ENCODE data around the gene SRCIN1. TPM values are rescaled to one million over a fixed set of nuclear protein-coding genes. Genes with fewer than 3 reads are reported as not detected.

The SRCIN1 gene
- total RNA-seq, 1 experiment from 2014 or later = 2.6 TPM

DNA sequence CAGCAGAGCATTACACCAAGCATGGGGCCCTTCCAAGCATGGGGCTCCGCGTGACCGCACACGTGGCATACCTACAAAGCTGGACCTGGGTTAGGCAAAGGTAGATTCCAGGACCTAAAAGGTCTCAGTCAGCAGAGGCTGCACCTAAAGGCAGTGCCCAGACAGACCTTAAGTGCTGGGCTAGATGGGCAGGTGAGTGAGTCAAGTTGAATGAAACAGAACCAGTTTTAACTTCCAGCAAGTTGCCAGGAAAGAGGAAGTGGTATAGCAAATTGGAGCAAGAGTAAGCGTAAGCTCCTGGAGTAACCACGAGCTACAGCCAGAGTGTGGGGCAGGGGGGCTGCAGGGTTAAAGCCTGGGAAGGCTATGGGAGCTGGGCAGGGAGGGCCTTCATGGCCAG lies 49.5 kb downstream of the SRCIN1 start:
- DNase-seq = peak; percentile 79

DNA sequence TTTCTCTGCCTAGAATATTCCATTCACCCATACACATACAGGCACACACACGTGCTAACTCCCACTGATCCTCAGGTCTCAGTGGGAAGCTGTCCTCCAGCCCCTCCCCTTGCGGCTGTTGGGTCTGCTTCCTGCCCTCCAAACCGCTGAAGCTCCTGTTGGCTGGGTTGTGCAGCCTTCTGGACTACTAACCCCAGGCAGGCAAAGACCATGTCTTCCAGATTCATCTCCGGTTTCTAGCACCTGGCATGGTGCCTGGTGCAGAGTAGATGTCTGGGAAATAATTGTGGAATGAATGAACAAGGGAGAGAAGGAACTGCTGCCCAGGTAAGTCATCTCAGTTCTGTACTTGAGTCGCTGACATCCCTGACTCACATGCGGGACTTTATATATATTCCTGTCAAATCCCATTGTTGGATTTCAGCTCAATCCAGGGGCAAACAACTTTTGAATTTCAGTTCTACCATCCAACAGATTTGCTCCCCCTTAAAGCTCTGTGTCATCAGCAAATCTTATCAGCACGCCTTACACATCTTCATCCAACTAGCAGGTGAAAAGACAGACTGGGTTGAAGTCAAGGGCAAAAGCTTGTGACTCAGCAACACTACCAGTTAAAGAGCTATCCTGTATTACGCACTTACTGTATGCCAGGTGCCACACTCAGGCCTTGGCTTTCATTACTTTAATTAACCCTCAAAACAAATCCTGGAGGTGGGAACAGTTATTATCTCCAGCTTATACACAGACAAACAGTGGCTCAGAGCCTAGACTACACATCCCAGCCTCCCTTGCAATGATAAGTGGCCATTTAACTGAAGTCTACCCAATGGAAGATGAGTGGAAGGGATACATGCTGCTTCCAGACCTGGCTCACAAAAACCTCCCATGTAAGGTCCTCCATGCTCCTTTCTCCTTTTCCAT lies 51.1 kb downstream of the SRCIN1 start:
- no peak overlapping the region for H2AFZ ChIP-seq (ENCODE audit: low read length)
- no peaks in the 10 kb centered on the region for H3F3A ChIP-seq (ENCODE audit: low read length, unreplicated experiment)
- POLR2A ChIA-PET (ENCODE audit: unreplicated experiment) = no interaction called here
- intact Hi-C loops (cut with micrococcal nuclease) = no loop called here
- H3K27ac ChIP-seq (ENCODE audit: low read length) = peak overlapping the region; percentile 57
- no peak for TF ChIP-seq EZH2 (IDR thresholded peaks at IDR 0.05; ENCODE audit: low read length, unreplicated experiment)
- no peak for TF ChIP-seq EZH2phosphoT487 (IDR thresholded peaks at IDR 0.05; ENCODE audit: borderline replicate concordance, low read length)
- TF ChIP-seq, protein P1, sequence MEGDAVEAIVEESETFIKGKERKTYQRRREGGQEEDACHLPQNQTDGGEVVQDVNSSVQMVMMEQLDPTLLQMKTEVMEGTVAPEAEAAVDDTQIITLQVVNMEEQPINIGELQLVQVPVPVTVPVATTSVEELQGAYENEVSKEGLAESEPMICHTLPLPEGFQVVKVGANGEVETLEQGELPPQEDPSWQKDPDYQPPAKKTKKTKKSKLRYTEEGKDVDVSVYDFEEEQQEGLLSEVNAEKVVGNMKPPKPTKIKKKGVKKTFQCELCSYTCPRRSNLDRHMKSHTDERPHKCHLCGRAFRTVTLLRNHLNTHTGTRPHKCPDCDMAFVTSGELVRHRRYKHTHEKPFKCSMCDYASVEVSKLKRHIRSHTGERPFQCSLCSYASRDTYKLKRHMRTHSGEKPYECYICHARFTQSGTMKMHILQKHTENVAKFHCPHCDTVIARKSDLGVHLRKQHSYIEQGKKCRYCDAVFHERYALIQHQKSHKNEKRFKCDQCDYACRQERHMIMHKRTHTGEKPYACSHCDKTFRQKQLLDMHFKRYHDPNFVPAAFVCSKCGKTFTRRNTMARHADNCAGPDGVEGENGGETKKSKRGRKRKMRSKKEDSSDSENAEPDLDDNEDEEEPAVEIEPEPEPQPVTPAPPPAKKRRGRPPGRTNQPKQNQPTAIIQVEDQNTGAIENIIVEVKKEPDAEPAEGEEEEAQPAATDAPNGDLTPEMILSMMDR (conservative IDR thresholded peaks at IDR 0.05; ENCODE audit: low read depth, low read length) = no peak
- H3K27me3 ChIP-seq (ENCODE audit: low read length) = no peaks in the 10 kb centered on the region
- ATAC-seq = no peak
- H3K79me2 ChIP-seq (ENCODE audit: low read length) = no peaks in the 10 kb centered on the region
- peak; percentile 77 for DNase-seq
- H4K20me1 ChIP-seq (ENCODE audit: low read length) = no peaks in the 10 kb centered on the region
- H3K4me2 ChIP-seq (ENCODE audit: low read length) = peak overlapping the region; percentile 18
- H3K4me3 ChIP-seq (ENCODE audit: low read length) = no peak overlapping the region
- CTCF ChIA-PET = no interaction called here
- H3K9me3 ChIP-seq (ENCODE audit: low read length) = no peaks in the 10 kb centered on the region
- H3K9ac ChIP-seq (ENCODE audit: low read length) = no peak overlapping the region
- H3K36me3 ChIP-seq (ENCODE audit: low read depth, low read length) = no peaks in the 10 kb centered on the region
- H3K4me1 ChIP-seq (ENCODE audit: insufficient read depth, low read length) = peaks cover 39% of the 10 kb centered on the region
- BruUV-seq (replicated peaks) = no TSS peak
- H3K9me2 ChIP-seq (replicated peaks; ENCODE audit: low read length) = no peaks in the 10 kb centered on the region

More for the DNA sequence above, 49.5 kb downstream of the SRCIN1 start:
- no TSS peak for BruUV-seq (replicated peaks)
- peaks cover 39% of the 10 kb centered on the region for H3K4me1 ChIP-seq (ENCODE audit: insufficient read depth, low read length)
- no peaks in the 10 kb centered on the region for H3K79me2 ChIP-seq (ENCODE audit: low read length)
- H3K27ac ChIP-seq (ENCODE audit: low read length) = peak overlapping the region; percentile 80
- H3K9me2 ChIP-seq (replicated peaks; ENCODE audit: low read length) = no peaks in the 10 kb centered on the region
- ChIA-PET CTCF (no interaction called here), POLR2A (ENCODE audit: unreplicated experiment) (no interaction called here)
- H2AFZ ChIP-seq (ENCODE audit: low read length) = peak overlapping the region; percentile 13; the same call in 1 of the 2 replicates
- no peaks in the 10 kb centered on the region for H3K9me3 ChIP-seq (ENCODE audit: low read length)
- TF ChIP-seq, protein P1 (conservative IDR thresholded peaks at IDR 0.05; ENCODE audit: low read depth, low read length) = no peak
- TF ChIP-seq EZH2phosphoT487 (IDR thresholded peaks at IDR 0.05; ENCODE audit: borderline replicate concordance, low read length) = no peak
- TF ChIP-seq EZH2 (IDR thresholded peaks at IDR 0.05; ENCODE audit: low read length, unreplicated experiment) = no peak
- no peaks in the 10 kb centered on the region for H3K36me3 ChIP-seq (ENCODE audit: low read depth, low read length)
- no peak overlapping the region for H3K9ac ChIP-seq (ENCODE audit: low read length)
- H3K4me3 ChIP-seq (ENCODE audit: low read length) = no peak overlapping the region
- H3F3A ChIP-seq (ENCODE audit: low read length, unreplicated experiment) = no peaks in the 10 kb centered on the region
- no peaks in the 10 kb centered on the region for H3K27me3 ChIP-seq (ENCODE audit: low read length)
- ATAC-seq = peak; percentile 23; the same call in 1 of the 2 replicates
- intact Hi-C loops (cut with micrococcal nuclease) = no loop called here
- peak overlapping the region; percentile 69 for H3K4me2 ChIP-seq (ENCODE audit: low read length)
- H4K20me1 ChIP-seq (ENCODE audit: low read length) = no peaks in the 10 kb centered on the region

DNA sequence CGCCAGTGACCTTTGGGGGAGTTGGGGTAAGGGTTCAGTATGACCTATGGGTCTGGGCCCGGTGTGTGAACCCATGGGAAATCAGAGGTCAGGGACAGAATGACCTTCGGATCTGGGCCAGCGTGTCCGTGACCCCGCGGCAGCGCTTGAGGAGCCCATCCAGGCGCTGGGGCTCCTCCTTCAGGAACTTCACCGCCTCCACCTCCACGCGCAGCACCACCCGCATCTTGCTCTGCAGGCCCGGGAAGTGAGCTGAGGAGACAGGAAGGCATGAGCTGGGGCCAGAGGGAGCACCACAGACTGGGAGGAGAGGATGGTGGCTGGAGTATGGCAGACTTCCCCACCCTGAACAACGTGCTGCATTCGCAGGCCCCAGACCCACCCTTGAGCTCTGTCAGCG lies 53.4 kb downstream of the SRCIN1 start:
- ATAC-seq (no peak), DNase-seq (no peak)
- no peak overlapping the region for H3K4me3 ChIP-seq (ENCODE audit: low read length)
- H3F3A ChIP-seq (ENCODE audit: low read length, unreplicated experiment) = no peaks in the 10 kb centered on the region
- H4K20me1 ChIP-seq (ENCODE audit: low read length) = no peaks in the 10 kb centered on the region
- peaks cover 33% of the 10 kb centered on the region for H3K4me1 ChIP-seq (ENCODE audit: insufficient read depth, low read length)
- ChIA-PET POLR2A (ENCODE audit: unreplicated experiment) (no interaction called here), CTCF (no interaction called here)
- H3K27ac ChIP-seq (ENCODE audit: low read length) = no peak overlapping the region
- no peaks in the 10 kb centered on the region for H3K9me2 ChIP-seq (replicated peaks; ENCODE audit: low read length)
- no TSS peak for BruUV-seq (replicated peaks)
- no peaks in the 10 kb centered on the region for H3K9me3 ChIP-seq (ENCODE audit: low read length)
- no peak overlapping the region for H2AFZ ChIP-seq (ENCODE audit: low read length)
- intact Hi-C loops (cut with micrococcal nuclease) = no loop called here
- H3K36me3 ChIP-seq (ENCODE audit: low read depth, low read length) = no peaks in the 10 kb centered on the region
- TF ChIP-seq EZH2 (IDR thresholded peaks at IDR 0.05; ENCODE audit: low read length, unreplicated experiment) (no peak), EZH2phosphoT487 (IDR thresholded peaks at IDR 0.05; ENCODE audit: borderline replicate concordance, low read length) (no peak)
- TF ChIP-seq, protein P1 (conservative IDR thresholded peaks at IDR 0.05; ENCODE audit: low read depth, low read length) = no peak
- no peaks in the 10 kb centered on the region for H3K27me3 ChIP-seq (ENCODE audit: low read length)
- H3K79me2 ChIP-seq (ENCODE audit: low read length) = no peaks in the 10 kb centered on the region
- no peak overlapping the region for H3K4me2 ChIP-seq (ENCODE audit: low read length)
- no peak overlapping the region for H3K9ac ChIP-seq (ENCODE audit: low read length)

All from PC-3 (cell line).